CD4-positive, alpha-beta T cell (primary cell): Measurements from ENCODE around the gene SDHAF1. TPM values are rescaled to one million over a fixed set of nuclear protein-coding genes. Genes with fewer than 3 reads are reported as not detected.
A peak's percentile ranks its signal among the peaks of the same experiment; 100 is the strongest.

Source experiments
- ATAC-seq: fragments of 200-7000 bp; cut with Tn5 transposase; one replicate; pipeline ENCODE4 v1.10.0; 2022; ENCODE audit warnings: mild to moderate bottlenecking; ENCODE audit not compliant: poor library complexity
- CTCF ChIA-PET: fragments of 350-600 bp; sonication (Branson Sonifier 250); formaldehyde crosslinking; loops from one replicate; lab custom pipeline; 2021; ENCODE audit warnings: antibody characterized with exemption, inconsistent platforms; lab: Charles Lee
- POLR2A ChIA-PET: fragments of 350-600 bp; sonication (Branson Sonifier 250); formaldehyde crosslinking; loops from one replicate; lab custom pipeline; 2021; ENCODE audit warnings: antibody characterized with exemption, inconsistent platforms; lab: Charles Lee
- DNase-seq, 14 experiments: peaks; one replicate each; pipeline ENCODE4 v3.0.0-alpha.2; 2013 to 2020; ENCODE audit warnings: mixed read lengths in 2 of 14
- H3K27ac ChIP-seq, 2 donors: one replicate each; pipeline versions ENCODE4 v1.5.1 to v1.7.0; 2013; ENCODE audit warnings: low read length in 2 of 2, low read depth in 1 of 2, mild to moderate bottlenecking in 1 of 2
- H3K27me3 ChIP-seq, 2 experiments: 1 replicate in 1 of 2; 2 replicates in 1 of 2; pipeline versions ENCODE4 v1.6.1 to v1.7.0; 2013; ENCODE audit warnings: low read length in 2 of 2, control low read depth in 1 of 2, mild to moderate bottlenecking in 1 of 2, moderate library complexity in 1 of 2; ENCODE audit not compliant: insufficient read depth in 2 of 2, control insufficient read depth in 1 of 2
- H3K36me3 ChIP-seq: one replicate; pipeline ENCODE4 v1.6.1; 2013; ENCODE audit warnings: low read length, control low read depth; ENCODE audit not compliant: insufficient read depth
- H3K4me1 ChIP-seq: one replicate; pipeline ENCODE4 v1.6.1; 2013; ENCODE audit warnings: low read length, control low read depth; ENCODE audit not compliant: insufficient read depth
- H3K4me3 ChIP-seq: one replicate; pipeline ENCODE4 v1.5.1; 2013; ENCODE audit warnings: mild to moderate bottlenecking, low read length, moderate library complexity
- H3K9me3 ChIP-seq, 2 experiments: 1 replicate in 1 of 2; 2 replicates in 1 of 2; pipeline versions ENCODE4 v1.6.1 to v1.7.0; 2013; ENCODE audit warnings: low read length in 2 of 2, mild to moderate bottlenecking in 2 of 2, control low read depth in 1 of 2, moderate library complexity in 1 of 2; ENCODE audit not compliant: control insufficient read depth in 1 of 2, insufficient read depth in 1 of 2
- H3K27ac Mint-ChIP-seq: one replicate; pipeline ENCODE4 v1.8.0; 2020; ENCODE audit warnings: mixed read lengths
- H3K27me3 Mint-ChIP-seq: one replicate; pipeline ENCODE4 v1.8.0; 2021; ENCODE audit warnings: mixed read lengths
- H3K36me3 Mint-ChIP-seq: one replicate; pipeline ENCODE4 v1.8.0; 2021; ENCODE audit warnings: low read depth, mixed read lengths
- H3K4me1 Mint-ChIP-seq: one replicate; pipeline ENCODE4 v1.8.0; 2021; ENCODE audit warnings: low read depth, mixed read lengths
- H3K4me3 Mint-ChIP-seq: one replicate; pipeline ENCODE4 v1.8.0; 2020; ENCODE audit warnings: mild to moderate bottlenecking, mixed read lengths
- H3K9me3 Mint-ChIP-seq: one replicate; pipeline ENCODE4 v1.8.0; 2020; ENCODE audit warnings: mixed read lengths
- CTCF ChIP-seq: fragments of 200-600 bp; IDR thresholded peaks from one replicate; pipeline ENCODE4 v1.8.0; 2022; ENCODE audit warnings: antibody characterized with exemption, mild to moderate bottlenecking
- intact Hi-C, 2 experiments: fragments of 100-400 bp; cut with DNase I in 1 of 2; cut with micrococcal nuclease in 1 of 2; formaldehyde crosslinking; loops; one replicate each; pipeline versions ENCODE4 v1.15.1 to v1.9.0; 2023 to 2025; cut with DNase I, micrococcal nuclease
- total RNA-seq, 174 experiments: library from RNA in 2 of 174; stranded (reverse) in 2 of 174; gene quantifications; one replicate each; pipeline ENCODE4 v1.2.3 and lab custom pipeline; 2021 to 2026

Gene SDHAF1
- total RNA-seq, 2 experiments from 2014 or later, result 4.3 to 5.4 TPM

GRCh38 chr19:36030264-36031148 is 35.5 kb downstream of the SDHAF1 start:
- no peaks in the 10 kb centered on the region for H3K36me3 ChIP-seq
- Mint-ChIP-seq H3K27ac (no peak overlapping the region), H3K9me3 (no peaks in the 10 kb centered on the region), H3K27me3 (no peaks in the 10 kb centered on the region), H3K4me3 (no peak overlapping the region), H3K4me1 (peaks cover 15% of the 10 kb centered on the region), H3K36me3 (peaks cover 9% of the 10 kb centered on the region)
- ChIA-PET CTCF (no interaction called here), POLR2A (no interaction called here)
- H3K4me1 ChIP-seq, result peaks cover 20% of the 10 kb centered on the region
- no peak overlapping the region for H3K4me3 ChIP-seq
- peaks cover 0 to 4% of the 10 kb centered on the region in 2 experiments for H3K27me3 ChIP-seq
- DNase-seq (no peak), ATAC-seq (no peak)
- intact Hi-C loops, result no loop called here
- H3K27ac ChIP-seq, result no peak overlapping the region
- no peak for TF ChIP-seq CTCF
- H3K9me3 ChIP-seq, result no peaks in the 10 kb centered on the region

GRCh38 chr19:36031308-36031707 is 36.3 kb downstream of the SDHAF1 start:
- no peak for DNase-seq
- Histone ChIP-seq H3K27ac (no peak overlapping the region), H3K4me3 (no peak overlapping the region), H3K9me3 (no peaks in the 10 kb centered on the region), H3K27me3 (peaks cover 0 to 4% of the 10 kb centered on the region in 2 experiments), H3K4me1 (peaks cover 28% of the 10 kb centered on the region), H3K36me3 (no peaks in the 10 kb centered on the region)
- ATAC-seq, result no peak
- Mint-ChIP-seq H3K4me3 (no peak overlapping the region), H3K36me3 (peaks cover 5% of the 10 kb centered on the region), H3K27me3 (no peaks in the 10 kb centered on the region), H3K27ac (no peak overlapping the region), H3K9me3 (no peaks in the 10 kb centered on the region), H3K4me1 (peaks cover 22% of the 10 kb centered on the region)
- CTCF ChIA-PET, result no interaction called here
- POLR2A ChIA-PET, result no interaction called here
- no peak for TF ChIP-seq CTCF
- intact Hi-C loops, result no loop called here

GRCh38 chr19:36032251-36033104 is 37.5 kb downstream of the SDHAF1 start, which contains the start of gene CLIP3:
Gene CLIP3, minus strand, starts transcription at chr19:36032873. Its CDS starts 516 bp downstream, at chr19:36032357.
- Histone ChIP-seq H3K27ac (no peak within 1 kb of the TSS), H3K4me3 (peak within 1 kb of the TSS; percentile 38), H3K36me3 (no peaks in the 10 kb centered on the region), H3K4me1 (peaks cover 39% of the 10 kb centered on the region), H3K27me3 (peaks cover 0 to 4% of the 10 kb centered on the region in 2 experiments), H3K9me3 (no peaks in the 10 kb centered on the region)
- H3K4me1 Mint-ChIP-seq, result peaks cover 30% of the 10 kb centered on the region
- DNase-seq (peak in 12 of 14 experiments; percentile 12 to 54 (median 38)), ATAC-seq (no peak)
- TF ChIP-seq CTCF, result no peak
- H3K36me3 Mint-ChIP-seq, result peaks cover 5% of the 10 kb centered on the region
- POLR2A ChIA-PET, result no interaction called here
- H3K4me3 Mint-ChIP-seq, result peak within 1 kb of the TSS; percentile 45
- H3K27ac Mint-ChIP-seq, result no peak within 1 kb of the TSS
- CTCF ChIA-PET, result no interaction called here
- intact Hi-C loops, result no loop called here
- H3K27me3 Mint-ChIP-seq, result no peaks in the 10 kb centered on the region
- H3K9me3 Mint-ChIP-seq, result no peaks in the 10 kb centered on the region
